Effector memory CD8-positive, alpha-beta T cell (primary cell): ENCODE measurements around the gene TNIP1.

ENCODE experiments used
- ATAC-seq: fragments of 150-1000 bp; cut with Tn5 transposase; replicated peaks from 2 replicates; pipeline ENCODE4 v1.10.0; 2021; ENCODE audit warnings: mild to moderate bottlenecking, moderate library complexity
- DNase-seq, 3 experiments: peaks; one replicate each; pipeline ENCODE4 v3.0.0; 2021
- H3K27ac Mint-ChIP-seq, 2 donors: one replicate each; pipeline ENCODE4 v1.8.0; 2022; ENCODE audit warnings: mild to moderate bottlenecking in 2 of 2, mixed read lengths in 2 of 2, moderate library complexity in 2 of 2
- H3K27me3 Mint-ChIP-seq, 2 donors: one replicate each; pipeline ENCODE4 v1.8.0; 2022; ENCODE audit warnings: mixed read lengths in 2 of 2
- H3K36me3 Mint-ChIP-seq: one replicate; pipeline ENCODE4 v1.8.0; 2022; ENCODE audit warnings: mild to moderate bottlenecking, moderate library complexity, mixed read lengths; ENCODE audit not compliant: insufficient read depth
- H3K4me1 Mint-ChIP-seq, 2 donors: one replicate each; pipeline ENCODE4 v1.8.0; 2022; ENCODE audit warnings: low read depth in 2 of 2, mixed read lengths in 2 of 2
- H3K4me3 Mint-ChIP-seq, 2 donors: one replicate each; pipeline ENCODE4 v1.8.0; 2022; ENCODE audit warnings: mild to moderate bottlenecking in 2 of 2, mixed read lengths in 2 of 2, moderate library complexity in 2 of 2
- H3K9me3 Mint-ChIP-seq, 2 donors: one replicate each; pipeline ENCODE4 v1.8.0; 2022; ENCODE audit warnings: mixed read lengths in 2 of 2

Gene TNIP1

DNA sequence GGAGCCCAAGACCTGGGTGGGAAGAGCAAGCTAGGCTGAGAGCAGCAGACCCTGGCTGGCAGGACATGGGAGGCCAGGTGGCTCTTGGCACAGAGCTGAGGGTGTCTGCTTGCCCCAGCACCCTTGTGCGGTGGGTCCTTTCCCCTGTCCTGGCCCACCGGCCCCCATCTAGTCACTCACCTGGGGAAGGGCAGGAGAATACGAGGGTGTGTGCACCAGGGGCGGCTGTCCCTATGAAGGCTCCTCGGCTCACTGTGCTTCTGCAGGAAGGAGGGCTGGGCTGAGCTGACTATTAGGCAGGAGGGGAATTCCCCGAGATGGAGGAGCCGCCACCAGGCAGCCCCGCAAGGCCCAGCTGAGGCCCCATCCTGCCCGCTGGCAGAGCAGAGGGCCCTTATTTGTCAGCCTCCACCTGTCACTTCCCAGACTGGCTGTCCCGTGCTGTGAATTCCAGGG is 6.1 kb upstream of the TNIP1 start:
- Mint-ChIP-seq H3K27me3 (no peaks in the 10 kb centered on the region), H3K27ac (peak overlapping the region; percentile 66 to 75), H3K36me3 (peaks cover 14% of the 10 kb centered on the region), H3K9me3 (no peaks in the 10 kb centered on the region), H3K4me1 (peaks cover 32 to 41% of the 10 kb centered on the region in 2 donors), H3K4me3 (peak overlapping the region; percentile 39 to 64)
- ATAC-seq = peak; percentile 92
- peak; percentile 59 to 63 (median 59) for DNase-seq

DNA sequence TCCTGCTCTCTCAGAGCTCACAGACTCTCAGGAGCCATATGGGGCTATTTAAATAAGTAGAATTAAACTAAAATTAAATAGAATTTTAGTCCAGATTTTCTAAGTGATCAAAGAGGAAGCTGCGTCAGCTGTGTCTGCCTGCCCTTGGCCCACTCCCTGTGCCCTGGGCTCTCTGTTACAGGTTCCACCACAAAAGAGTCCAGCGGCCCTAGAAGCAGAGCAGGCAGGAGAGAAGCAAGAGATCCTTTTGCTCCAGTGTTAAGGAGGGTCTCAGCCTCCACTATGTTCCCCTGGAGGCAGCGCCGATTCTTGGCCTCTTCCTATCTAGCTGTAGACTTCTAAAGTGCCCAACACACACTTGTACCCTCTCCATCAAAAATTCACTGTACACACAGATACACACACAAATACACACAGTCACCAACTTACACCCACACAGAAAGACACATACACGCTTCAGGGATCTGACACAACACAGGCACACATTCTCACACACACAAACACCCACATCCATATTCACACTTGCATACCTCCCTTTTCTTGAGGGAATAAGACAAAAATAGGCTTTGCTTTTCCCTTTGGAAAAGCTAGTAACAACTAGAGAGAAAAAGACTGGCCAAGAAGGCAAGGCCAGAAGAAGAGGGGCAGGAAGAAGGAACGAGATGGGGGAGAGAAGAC is 5.5 kb upstream of the TNIP1 start:
- Mint-ChIP-seq H3K4me1 (peaks cover 29 to 37% of the 10 kb centered on the region in 2 donors), H3K27ac (peak overlapping the region; percentile 66 to 75)
- no peak for DNase-seq

DNA sequence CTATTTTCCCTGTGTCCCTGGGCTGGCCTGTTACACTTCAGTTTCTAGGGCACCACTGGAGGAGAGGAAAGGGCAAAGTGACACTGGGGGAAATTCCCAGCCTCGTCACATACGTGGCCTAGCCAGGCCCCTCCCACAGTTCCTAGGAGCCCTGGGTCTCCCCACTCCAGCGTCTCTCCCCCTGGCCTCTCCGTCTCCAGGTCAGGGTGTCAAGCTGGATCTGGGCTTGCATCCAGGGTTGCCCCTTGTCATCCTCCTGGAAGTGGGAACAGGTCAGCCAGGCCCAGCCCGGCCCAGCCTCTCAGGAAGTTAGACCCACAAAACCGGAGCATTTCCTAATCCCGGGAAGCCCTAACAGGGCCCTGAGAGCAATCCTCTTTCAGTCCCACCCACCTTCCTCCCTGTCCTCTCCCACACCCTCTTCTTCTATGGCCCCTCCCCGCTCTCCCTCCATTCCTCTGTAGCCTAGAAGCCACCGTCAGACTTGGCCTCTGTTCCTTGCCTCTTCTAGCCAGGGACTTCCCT is 4.7 kb upstream of the TNIP1 start:
- peaks cover 31 to 37% of the 10 kb centered on the region in 2 donors for H3K4me1 Mint-ChIP-seq
- DNase-seq (peak in 2 of 3 experiments; percentile 26 to 29), ATAC-seq (no peak)

More for the DNA sequence above, 5.5 kb upstream of the TNIP1 start:
- H3K36me3 Mint-ChIP-seq = peaks cover 17% of the 10 kb centered on the region
- H3K27me3 Mint-ChIP-seq = no peaks in the 10 kb centered on the region
- peak overlapping the region; percentile 39 to 64 for H3K4me3 Mint-ChIP-seq
- no peak for ATAC-seq
- H3K9me3 Mint-ChIP-seq = no peaks in the 10 kb centered on the region

DNA sequence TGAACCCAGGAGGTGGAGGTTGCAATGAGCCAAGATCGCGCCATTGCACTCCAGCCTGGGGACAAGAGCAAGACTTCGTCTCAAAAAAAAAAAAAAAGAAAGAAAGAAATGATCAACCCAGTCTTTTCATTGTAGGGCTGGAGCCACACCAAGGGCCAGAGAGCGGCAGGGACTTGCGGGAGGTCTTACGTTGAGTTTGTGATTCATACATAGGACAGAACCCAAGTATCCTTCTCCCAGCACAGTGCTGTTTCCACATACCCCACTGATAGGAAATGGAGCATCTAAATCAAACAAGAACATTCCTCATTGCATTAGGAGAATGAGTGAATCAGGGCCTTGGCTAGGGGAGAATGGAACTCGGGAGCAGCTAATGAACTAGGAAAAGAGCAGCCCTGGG is 3.5 kb upstream of the TNIP1 start:
- H3K36me3 Mint-ChIP-seq = peaks cover 26% of the 10 kb centered on the region
- no peak for DNase-seq
- H3K4me3 Mint-ChIP-seq = peak overlapping the region in 1 of 2 donors; percentile 64
- H3K9me3 Mint-ChIP-seq = no peaks in the 10 kb centered on the region
- H3K27me3 Mint-ChIP-seq = no peaks in the 10 kb centered on the region
- H3K4me1 Mint-ChIP-seq = peaks cover 40 to 47% of the 10 kb centered on the region in 2 donors
- H3K27ac Mint-ChIP-seq = peak overlapping the region; percentile 66 to 75
- ATAC-seq = no peak

More for the DNA sequence above, 4.7 kb upstream of the TNIP1 start:
- no peaks in the 10 kb centered on the region for H3K27me3 Mint-ChIP-seq
- H3K9me3 Mint-ChIP-seq = no peaks in the 10 kb centered on the region
- peak overlapping the region; percentile 64 for H3K4me3 Mint-ChIP-seq
- H3K36me3 Mint-ChIP-seq = peaks cover 21% of the 10 kb centered on the region
- H3K27ac Mint-ChIP-seq = peak overlapping the region; percentile 66 to 75

DNA sequence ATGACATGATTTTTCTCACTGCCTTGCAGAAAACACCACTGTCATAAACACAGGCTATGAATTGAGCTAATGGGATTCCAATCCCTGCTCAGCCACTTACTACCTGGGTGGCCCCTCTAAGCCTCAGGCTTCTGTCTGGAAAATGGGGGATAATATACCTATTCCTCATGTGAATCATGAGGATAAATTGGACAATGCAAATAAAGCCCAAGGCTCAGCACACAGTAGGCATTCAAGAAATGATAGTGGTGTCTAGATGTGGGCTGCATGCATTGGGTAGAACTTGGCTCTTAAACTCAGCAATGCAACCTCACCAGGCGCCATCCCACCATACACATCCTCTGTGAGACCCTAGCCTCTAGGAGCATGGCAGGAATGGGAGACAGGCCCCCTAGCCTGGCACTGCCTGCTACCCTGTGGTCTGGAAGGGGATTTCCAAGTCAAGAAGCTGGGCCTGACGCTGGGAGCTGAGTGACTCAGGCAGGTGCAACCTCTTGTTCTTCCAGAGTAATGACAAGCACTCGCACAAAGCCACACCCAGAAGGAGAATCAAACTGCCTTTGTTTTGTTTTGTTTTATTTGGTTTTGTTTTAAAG is 2.3 kb upstream of the TNIP1 start:
- Mint-ChIP-seq H3K36me3 (peaks cover 35% of the 10 kb centered on the region), H3K27ac (peak overlapping the region; percentile 66 to 90), H3K9me3 (no peaks in the 10 kb centered on the region), H3K27me3 (no peaks in the 10 kb centered on the region), H3K4me1 (peaks cover 52 to 59% of the 10 kb centered on the region in 2 donors), H3K4me3 (peak overlapping the region; percentile 50 to 87)
- peak in 2 of 3 experiments; percentile 28 to 32 for DNase-seq
- ATAC-seq = no peak

DNA sequence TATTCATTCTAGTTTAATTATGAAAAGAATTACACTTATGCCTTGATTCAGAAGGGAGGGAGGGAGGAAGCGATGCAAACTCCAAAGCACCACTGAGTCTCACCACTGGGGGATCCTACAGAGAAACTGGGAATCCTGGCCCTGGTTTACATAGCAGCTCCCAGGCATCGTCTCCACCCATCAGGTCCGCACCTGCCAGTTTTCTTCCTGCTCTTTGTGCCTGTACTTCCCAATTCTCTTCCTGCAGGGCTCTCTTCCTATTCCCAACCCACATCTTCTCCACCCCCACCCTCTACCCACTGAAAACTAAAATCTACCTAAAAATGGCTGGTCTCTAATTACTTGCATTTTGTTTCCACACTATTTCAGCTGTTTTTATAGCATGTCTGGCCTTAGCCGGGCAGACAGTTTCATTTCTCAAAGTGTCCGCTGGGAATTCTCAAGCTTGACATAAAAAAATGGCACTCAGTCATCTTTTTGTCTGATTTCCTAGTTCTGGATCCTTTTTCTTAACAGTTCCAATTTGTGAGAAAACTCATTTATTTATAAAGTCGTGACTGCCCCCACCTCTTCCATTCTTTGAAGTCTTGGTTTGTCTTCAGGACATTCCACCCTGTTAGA is 1.6 kb upstream of the TNIP1 start:
- H3K27ac Mint-ChIP-seq = peak overlapping the region; percentile 66 to 90
- H3K9me3 Mint-ChIP-seq = no peaks in the 10 kb centered on the region
- ATAC-seq (no peak), DNase-seq (no peak)
- H3K4me1 Mint-ChIP-seq = peaks cover 57 to 67% of the 10 kb centered on the region in 2 donors
- H3K27me3 Mint-ChIP-seq = no peaks in the 10 kb centered on the region
- H3K36me3 Mint-ChIP-seq = peaks cover 39% of the 10 kb centered on the region
- H3K4me3 Mint-ChIP-seq = peak overlapping the region; percentile 50 to 87

DNA sequence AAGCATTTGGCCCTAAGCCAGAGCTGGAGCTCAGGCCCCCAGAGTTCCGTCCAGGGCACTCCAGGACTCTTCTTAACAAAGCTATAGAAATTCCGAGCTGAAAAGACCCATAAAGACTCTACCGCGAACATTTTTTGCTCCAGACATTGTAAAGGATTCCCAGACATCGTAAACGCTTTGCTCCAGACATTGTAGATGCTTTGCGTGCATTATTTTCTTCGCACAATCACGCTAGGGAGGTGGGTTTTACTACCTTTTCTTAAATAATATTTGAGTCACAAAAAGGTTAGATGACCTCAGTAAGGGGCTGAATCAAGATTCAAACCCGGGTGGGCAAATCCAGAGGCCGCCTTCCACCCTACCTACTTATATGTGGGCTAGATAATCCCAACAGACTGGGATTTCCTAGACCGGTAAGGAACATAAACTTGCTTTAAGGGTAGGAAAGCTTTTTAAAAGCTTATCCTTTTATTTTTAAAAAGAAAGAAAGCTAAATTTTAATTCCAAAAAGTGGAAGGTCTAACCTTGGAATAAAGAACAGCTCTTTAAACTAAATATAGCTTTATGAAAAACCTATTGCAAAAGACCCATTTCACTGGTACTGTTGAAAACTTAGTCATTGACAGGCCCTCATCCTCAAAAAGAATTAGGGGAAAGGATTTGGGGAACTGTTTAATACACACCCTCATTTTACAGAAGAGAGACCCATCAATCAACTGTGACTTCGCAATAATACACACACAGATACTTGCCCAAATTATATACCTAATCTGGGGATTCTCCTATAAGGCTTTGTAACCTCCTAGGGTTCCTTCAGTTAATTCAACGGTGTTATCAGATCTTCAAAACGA is 822 bp upstream of the TNIP1 start:
- ATAC-seq (no peak), DNase-seq (no peak)
- peaks cover 58 to 70% of the 10 kb centered on the region in 2 donors for H3K4me1 Mint-ChIP-seq
- no peaks in the 10 kb centered on the region for H3K9me3 Mint-ChIP-seq
- H3K27ac Mint-ChIP-seq = peak overlapping the region; percentile 66 to 98
- peaks cover 38% of the 10 kb centered on the region for H3K36me3 Mint-ChIP-seq
- no peaks in the 10 kb centered on the region for H3K27me3 Mint-ChIP-seq
- H3K4me3 Mint-ChIP-seq = peak overlapping the region; percentile 81 to 87

DNA sequence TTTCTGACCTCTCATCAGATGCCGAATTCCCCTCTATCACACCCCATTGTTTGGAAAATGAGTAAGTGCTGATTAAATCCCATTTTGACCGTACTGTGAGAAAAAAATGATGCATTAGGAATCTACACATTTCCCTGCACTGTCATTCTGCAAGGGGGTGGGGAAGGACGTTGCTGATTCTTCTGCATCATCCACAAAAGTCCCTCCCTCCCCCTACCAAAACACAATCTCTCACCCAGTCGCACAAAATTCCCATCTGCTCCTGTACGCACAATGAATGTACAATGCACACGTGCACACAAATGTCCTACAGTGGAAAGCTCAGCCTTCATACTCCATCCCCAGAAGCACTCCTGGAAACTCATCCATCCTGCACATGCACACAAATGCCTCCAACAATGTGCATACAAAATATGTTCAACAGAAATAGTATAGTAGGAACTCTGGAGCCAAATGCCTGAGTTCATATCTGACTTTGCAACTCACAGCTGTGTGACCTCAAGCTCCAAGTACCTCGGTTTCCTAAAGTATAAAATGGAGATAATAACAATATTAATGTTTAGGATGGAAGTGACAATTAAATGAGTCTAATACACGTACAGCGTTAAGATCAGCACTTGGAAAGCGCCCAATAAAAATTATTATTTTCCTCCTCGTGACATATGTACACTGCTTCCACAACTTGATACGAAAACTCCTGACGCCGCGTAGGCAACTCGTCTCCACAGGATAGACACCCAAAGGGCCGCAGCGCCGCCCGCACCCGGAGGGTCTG is 809 bp downstream of the TNIP1 start:
- H3K36me3 Mint-ChIP-seq = peaks cover 45% of the 10 kb centered on the region
- peak overlapping the region; percentile 66 to 98 for H3K27ac Mint-ChIP-seq
- no peaks in the 10 kb centered on the region for H3K9me3 Mint-ChIP-seq
- no peaks in the 10 kb centered on the region for H3K27me3 Mint-ChIP-seq
- H3K4me1 Mint-ChIP-seq = peaks cover 65 to 72% of the 10 kb centered on the region in 2 donors
- no peak for ATAC-seq
- no peak for DNase-seq
- H3K4me3 Mint-ChIP-seq = peak overlapping the region; percentile 81 to 87

DNA sequence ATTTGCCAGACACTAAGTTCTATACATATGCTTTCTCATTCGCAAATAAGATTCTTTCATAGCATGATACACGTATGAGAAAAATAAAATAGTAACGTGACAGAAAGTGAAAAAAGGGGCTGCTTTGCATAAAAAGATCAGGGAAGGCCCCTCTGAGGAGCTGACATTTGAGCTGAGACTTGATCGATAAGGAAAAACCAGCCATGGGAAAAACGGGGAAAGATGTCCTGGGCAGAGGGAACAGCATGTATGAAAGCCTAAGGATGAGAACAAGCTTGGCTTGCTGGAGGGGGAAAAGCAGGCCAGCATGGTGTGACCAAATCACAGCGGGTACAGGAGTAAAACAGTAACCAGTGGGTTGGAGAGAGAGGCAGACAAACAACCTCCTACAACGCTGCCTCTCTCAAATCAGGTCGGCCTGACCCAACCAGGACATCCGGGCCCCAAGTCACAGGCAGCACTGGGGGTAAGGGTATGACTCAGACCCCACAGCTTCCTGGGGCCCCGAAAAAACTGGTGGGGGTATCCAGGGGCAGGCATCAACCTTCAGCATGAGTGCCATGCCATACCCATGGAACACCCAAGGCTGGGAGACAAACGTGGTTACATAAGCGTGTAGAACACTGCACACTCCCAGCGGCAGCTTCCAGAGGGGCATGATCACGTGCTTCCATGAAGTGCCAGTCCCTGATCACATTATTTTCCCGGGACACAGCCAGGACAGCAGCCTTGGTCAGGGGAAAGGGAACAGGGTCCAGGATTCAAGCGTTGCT is 2.2 kb downstream of the TNIP1 start:
- ATAC-seq (peak; percentile 55), DNase-seq (peak; percentile 57 to 65 (median 59))
- Mint-ChIP-seq H3K36me3 (peaks cover 53% of the 10 kb centered on the region), H3K27me3 (no peaks in the 10 kb centered on the region), H3K4me3 (peak overlapping the region; percentile 81 to 87), H3K27ac (peak overlapping the region; percentile 66 to 98), H3K9me3 (no peaks in the 10 kb centered on the region), H3K4me1 (peaks cover 67% of the 10 kb centered on the region in 2 donors)

DNA sequence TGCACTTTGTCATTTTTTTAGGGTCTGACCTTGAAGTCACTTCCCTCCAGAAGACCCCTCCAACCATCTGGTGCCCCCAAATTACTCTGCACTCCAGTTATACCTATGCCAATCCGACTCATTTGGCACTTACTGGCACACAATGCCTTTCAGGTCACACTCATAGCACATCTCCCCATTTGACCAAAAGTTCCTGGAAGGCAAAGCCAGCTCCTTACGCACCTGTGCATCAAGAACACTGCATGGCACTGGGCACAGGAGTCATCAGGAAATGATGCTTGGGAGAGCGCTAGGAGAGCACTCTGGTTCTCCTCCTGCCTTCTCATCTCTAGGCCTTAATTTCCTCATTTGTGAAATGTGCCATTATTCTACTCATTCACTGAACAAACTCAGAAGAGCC is 2.9 kb downstream of the TNIP1 start:
- ATAC-seq (no peak), DNase-seq (no peak)
- no peaks in the 10 kb centered on the region for H3K9me3 Mint-ChIP-seq
- peak overlapping the region; percentile 81 to 87 for H3K4me3 Mint-ChIP-seq
- H3K4me1 Mint-ChIP-seq = peaks cover 62 to 65% of the 10 kb centered on the region in 2 donors
- peak overlapping the region; percentile 66 to 98 for H3K27ac Mint-ChIP-seq
- H3K36me3 Mint-ChIP-seq = peaks cover 55% of the 10 kb centered on the region
- H3K27me3 Mint-ChIP-seq = no peaks in the 10 kb centered on the region

DNA sequence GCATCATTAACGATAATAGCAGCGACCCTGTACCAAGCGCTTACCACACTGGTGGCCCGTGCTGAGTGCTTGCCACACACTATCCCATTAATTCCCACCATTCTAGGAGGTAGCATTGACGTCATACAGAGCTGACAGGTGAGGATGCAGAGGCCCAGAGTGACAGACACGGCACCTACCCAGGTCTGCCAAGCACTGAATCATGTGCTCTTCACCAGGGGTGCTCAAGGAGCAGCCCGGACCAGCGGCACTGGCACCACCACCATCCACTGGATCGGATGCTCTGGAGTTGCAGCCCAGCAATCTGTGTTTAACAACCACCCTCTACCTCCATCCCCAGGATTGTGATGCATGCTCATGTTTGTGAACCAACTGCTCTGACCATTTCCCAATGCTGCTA is 3.4 kb downstream of the TNIP1 start:
- DNase-seq = no peak
- no peaks in the 10 kb centered on the region for H3K9me3 Mint-ChIP-seq
- H3K4me3 Mint-ChIP-seq = peak overlapping the region; percentile 81 to 87
- H3K27ac Mint-ChIP-seq = peak overlapping the region; percentile 66 to 98
- peaks cover 63 to 65% of the 10 kb centered on the region in 2 donors for H3K4me1 Mint-ChIP-seq
- H3K27me3 Mint-ChIP-seq = no peaks in the 10 kb centered on the region
- no peak for ATAC-seq
- peaks cover 59% of the 10 kb centered on the region for H3K36me3 Mint-ChIP-seq

DNA sequence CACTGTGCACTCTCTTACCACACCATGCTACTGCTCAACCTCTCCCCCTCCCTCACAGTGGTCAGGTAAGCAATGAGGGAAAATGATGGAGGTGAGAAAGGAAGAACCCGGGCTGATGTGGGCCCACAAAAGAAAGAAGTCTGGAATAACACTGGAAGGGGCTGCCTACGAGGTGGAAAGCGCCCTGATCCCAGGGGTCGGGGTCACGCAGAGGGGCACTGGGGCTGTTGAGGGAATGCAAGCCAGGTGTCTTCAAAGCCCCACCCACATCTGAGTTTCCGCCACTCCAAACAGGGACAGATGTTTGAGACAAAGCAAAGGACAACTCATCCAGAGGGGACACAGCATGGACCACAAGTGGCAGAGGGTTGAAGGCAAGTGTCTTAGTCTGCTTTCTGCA is 4.2 kb downstream of the TNIP1 start:
- ATAC-seq = no peak
- Mint-ChIP-seq H3K36me3 (peaks cover 64% of the 10 kb centered on the region), H3K27ac (peak overlapping the region; percentile 90 to 98)

More for the DNA sequence above, 4.2 kb downstream of the TNIP1 start:
- H3K4me1 Mint-ChIP-seq = peaks cover 68 to 70% of the 10 kb centered on the region in 2 donors
- DNase-seq = no peak
- peak overlapping the region; percentile 81 to 87 for H3K4me3 Mint-ChIP-seq
- H3K9me3 Mint-ChIP-seq = no peaks in the 10 kb centered on the region
- H3K27me3 Mint-ChIP-seq = no peaks in the 10 kb centered on the region
